ENCODE measurements around the gene NPAT.
"Not testable (repeated sequence)": the region's sequence is repeated elsewhere in the genome, so short reads cannot be mapped to it uniquely, and the experiment has no call there.

Gene NPAT

GRCh38 chr11:108135845-108136544, 86.4 kb downstream of the NPAT start:
- no peaks in the 10 kb centered on the region for H3K9me3 ChIP-seq (ENCODE audit: control insufficient read depth, insufficient read depth, low read length)
- H3K4me3 ChIP-seq (ENCODE audit: low read length), result no peak overlapping the region
- H3K36me3 ChIP-seq (ENCODE audit: control insufficient read depth, low read length), result peaks cover 39% of the 10 kb centered on the region
- H3F3A ChIP-seq (ENCODE audit: control insufficient read depth, insufficient read depth), result peaks cover 15% of the 10 kb centered on the region
- H3K4me1 ChIP-seq (ENCODE audit: control insufficient read depth, low read length), result no peaks in the 10 kb centered on the region
- no peaks in the 10 kb centered on the region for H3K27me3 ChIP-seq (ENCODE audit: control insufficient read depth, low read length)
- no peaks in the 10 kb centered on the region for H3K9me2 ChIP-seq (replicated peaks; ENCODE audit: control insufficient read depth, low read length)
- no peaks in the 10 kb centered on the region for H3K79me2 ChIP-seq (ENCODE audit: control insufficient read depth, low read length)
- no peak overlapping the region for H3K27ac ChIP-seq (ENCODE audit: low read depth, low read length)
- H4K20me1 ChIP-seq (ENCODE audit: control insufficient read depth, insufficient read depth, low read depth, low read length), result 0 out of 2 replicates have a peak, but pooled peaks cover 3% of the 10 kb centered on the region
- H3K4me2 ChIP-seq (ENCODE audit: low read length), result no peak overlapping the region
- TF ChIP-seq CTCF (IDR thresholded peaks at IDR 0.05; ENCODE audit: low read depth, low read length, poor library complexity, severe bottlenecking), result peak; percentile 22
- no peak for TF ChIP-seq EZH2phosphoT487 (IDR thresholded peaks at IDR 0.05; ENCODE audit: borderline replicate concordance, low read length)

- H3K79me2 ChIP-seq (ENCODE audit: control insufficient read depth, low read length), result not testable (repeated sequence)
Observed at GRCh38 chr11:108132993-108133538, 89.4 kb downstream of the NPAT start.

GRCh38 chr11:108131993-108132392, 90.4 kb downstream of the NPAT start:
- H3K36me3 ChIP-seq (ENCODE audit: control insufficient read depth, low read length), result peaks cover 22% of the 10 kb centered on the region

More at GRCh38 chr11:108132993-108133538, 89.4 kb downstream of the NPAT start:
- H4K20me1 ChIP-seq (ENCODE audit: control insufficient read depth, insufficient read depth, low read depth, low read length); H3K27me3 ChIP-seq (ENCODE audit: control insufficient read depth, low read length); H3K9me2 ChIP-seq (replicated peaks; ENCODE audit: control insufficient read depth, low read length); H3K4me2 ChIP-seq (ENCODE audit: low read length); H3K9me3 ChIP-seq (ENCODE audit: control insufficient read depth, insufficient read depth, low read length); H3K27ac ChIP-seq (ENCODE audit: low read depth, low read length); H3K4me1 ChIP-seq (ENCODE audit: control insufficient read depth, low read length); H3K4me3 ChIP-seq (ENCODE audit: low read length): not testable (repeated sequence)
- Histone ChIP-seq H3F3A (ENCODE audit: control insufficient read depth, insufficient read depth) (peaks cover 15% of the 10 kb centered on the region), H3K36me3 (ENCODE audit: control insufficient read depth, low read length) (peaks cover 26% of the 10 kb centered on the region)

More at GRCh38 chr11:108131993-108132392, 90.4 kb downstream of the NPAT start:
- H3K79me2 ChIP-seq (ENCODE audit: control insufficient read depth, low read length), result peaks cover 15% of the 10 kb centered on the region
- H3K9me3 ChIP-seq (ENCODE audit: control insufficient read depth, insufficient read depth, low read length), result no peaks in the 10 kb centered on the region
- H3K4me2 ChIP-seq (ENCODE audit: low read length), result no peak overlapping the region
- no peak overlapping the region for H3K27ac ChIP-seq (ENCODE audit: low read depth, low read length)
- no peak overlapping the region for H3K4me3 ChIP-seq (ENCODE audit: low read length)
- 0 out of 2 replicates have a peak, but pooled peaks cover 3% of the 10 kb centered on the region for H4K20me1 ChIP-seq (ENCODE audit: control insufficient read depth, insufficient read depth, low read depth, low read length)
- peaks cover 10% of the 10 kb centered on the region for H3F3A ChIP-seq (ENCODE audit: control insufficient read depth, insufficient read depth)
- H3K4me1 ChIP-seq (ENCODE audit: control insufficient read depth, low read length), result no peaks in the 10 kb centered on the region
- TF ChIP-seq EZH2phosphoT487 (IDR thresholded peaks at IDR 0.05; ENCODE audit: borderline replicate concordance, low read length) (no peak), CTCF (IDR thresholded peaks at IDR 0.05; ENCODE audit: low read depth, low read length, poor library complexity, severe bottlenecking) (no peak)
- H3K9me2 ChIP-seq (replicated peaks; ENCODE audit: control insufficient read depth, low read length), result no peaks in the 10 kb centered on the region
- no peaks in the 10 kb centered on the region for H3K27me3 ChIP-seq (ENCODE audit: control insufficient read depth, low read length)
